NT2/D1 (cell line): ENCODE data around the gene F2.

ENCODE experiments used
- YY1 ChIP-seq: IDR thresholded peaks from 2 replicates; pipeline ENCODE4 v1.6.1; 2011; ENCODE audit not compliant: insufficient read length, insufficient read depth
- ZNF274 ChIP-seq: IDR thresholded peaks from 2 replicates; pipeline ENCODE4 v1.6.1; 2011; ENCODE audit warnings: mild to moderate bottlenecking, low read depth, low read length

GRCh38 chr11:46736615-46737014, 17.6 kb downstream of the F2 start:
- no peak for TF ChIP-seq ZNF274
- TF ChIP-seq YY1, result no peak
